Karpas-422 (cell line): Measurements from ENCODE around the gene CWC27. TPM values are rescaled to one million over a fixed set of nuclear protein-coding genes. Genes with fewer than 3 reads are reported as not detected.
"Not testable (repeated sequence)": the region's sequence is repeated elsewhere in the genome, so short reads cannot be mapped to it uniquely, and the experiment has no call there.

ENCODE experiments used
- DNase-seq: peaks from one replicate; pipeline ENCODE4 v3.0.0-alpha.2; 2015
- H2AFZ ChIP-seq: fragments of 200-600 bp; sonication (generic); 2 replicates; pipeline ENCODE4 v1.6.1; 2014; ENCODE audit warnings: antibody characterized with exemption, low read length, mixed read lengths
- H3K27ac ChIP-seq: fragments of 200-600 bp; sonication (generic); 2 replicates; pipeline ENCODE4 v1.5.1; 2014; ENCODE audit warnings: mild to moderate bottlenecking, low read length, moderate library complexity
- H3K27me3 ChIP-seq: fragments of 200-600 bp; sonication (generic); 2 replicates; pipeline ENCODE4 v1.6.1; 2014; ENCODE audit warnings: low read length, mixed read lengths
- H3K36me3 ChIP-seq: fragments of 200-600 bp; sonication (generic); 2 replicates; pipeline ENCODE4 v1.6.1; 2014; ENCODE audit warnings: low read length, mixed read lengths; ENCODE audit not compliant: insufficient read depth
- H3K4me1 ChIP-seq: fragments of 200-600 bp; sonication (generic); 2 replicates; pipeline ENCODE4 v1.6.1; 2014; ENCODE audit warnings: mild to moderate bottlenecking, low read length, mixed read lengths
- H3K4me2 ChIP-seq: fragments of 200-600 bp; sonication (generic); 2 replicates; pipeline ENCODE4 v1.6.1; 2014; ENCODE audit warnings: low read length, low read depth, mild to moderate bottlenecking; ENCODE audit not compliant: poor library complexity, severe bottlenecking
- H3K4me3 ChIP-seq: fragments of 200-600 bp; sonication (generic); 2 replicates; pipeline ENCODE4 v1.5.1; 2014; ENCODE audit warnings: mild to moderate bottlenecking, antibody characterized with exemption, low read length, mixed read lengths
- H3K79me2 ChIP-seq: fragments of 200-600 bp; sonication (generic); 2 replicates; pipeline ENCODE4 v1.6.1; 2014; ENCODE audit warnings: mild to moderate bottlenecking, low read length, mixed read lengths
- H3K9ac ChIP-seq: fragments of 200-600 bp; sonication (generic); 2 replicates; pipeline ENCODE4 v1.6.0; 2014; ENCODE audit warnings: low read length
- H3K9me2 ChIP-seq: fragments of 200-600 bp; sonication (generic), shearing (Covaris generic); replicated peaks from 2 replicates; pipeline ENCODE4 v1.6.0; 2014; ENCODE audit warnings: mild to moderate bottlenecking, low read length, moderate library complexity; ENCODE audit not compliant: insufficient read depth
- H3K9me3 ChIP-seq: fragments of 300-700, 200-600 bp; sonication (generic); 2 replicates; pipeline ENCODE4 v1.6.1; 2014; ENCODE audit warnings: low read length, mixed read lengths
- H4K20me1 ChIP-seq: fragments of 200-600 bp; sonication (generic); 2 replicates; pipeline ENCODE4 v1.6.1; 2014; ENCODE audit warnings: mild to moderate bottlenecking, antibody characterized with exemption, low read length, low read depth; ENCODE audit not compliant: insufficient read depth
- total RNA-seq: library from RNA; depleted of rRNA; stranded (reverse); fragments of >200 nt; shearing (Covaris generic); gene quantifications from 2 replicates; pipeline ENCODE4 v1.2.3, GENCODE V29; 2014; ENCODE audit warnings: low replicate concordance

The CWC27 gene
- total RNA-seq, 1 experiment from 2014 or later: 24.5 TPM

GRCh38 chr5:64818245-64818644, 49.5 kb downstream of the CWC27 start:
- Histone ChIP-seq H3K9me2 (no peaks in the 10 kb centered on the region), H4K20me1 (no peaks in the 10 kb centered on the region), H3K4me1 (no peaks in the 10 kb centered on the region), H3K9me3 (no peaks in the 10 kb centered on the region), H3K4me2 (no peak overlapping the region), H3K27ac (no peak overlapping the region), H2AFZ (no peak overlapping the region), H3K4me3 (no peak overlapping the region), H3K27me3 (no peaks in the 10 kb centered on the region), H3K36me3 (no peaks in the 10 kb centered on the region), H3K79me2 (peaks cover 7% of the 10 kb centered on the region; the same call in 1 of the 2 replicates), H3K9ac (no peak overlapping the region)
- DNase-seq: no peak

- H2AFZ ChIP-seq, H3K4me3 ChIP-seq, H4K20me1 ChIP-seq, H3K4me1 ChIP-seq, DNase-seq, H3K79me2 ChIP-seq, H3K4me2 ChIP-seq, H3K9ac ChIP-seq, H3K36me3 ChIP-seq, H3K9me3 ChIP-seq, H3K27me3 ChIP-seq, H3K9me2 ChIP-seq, H3K27ac ChIP-seq: not testable (repeated sequence)
Measured at GRCh38 chr5:64819345-64819744, 50.6 kb downstream of the CWC27 start.

- H3K79me2 ChIP-seq: peaks cover 6% of the 10 kb centered on the region; the same call in 1 of the 2 replicates
- H3K27me3 ChIP-seq: no peaks in the 10 kb centered on the region
- no peak overlapping the region for H2AFZ ChIP-seq
- H3K9ac ChIP-seq: no peak overlapping the region
- no peak overlapping the region for H3K27ac ChIP-seq
- H3K9me2 ChIP-seq: no peaks in the 10 kb centered on the region
- H3K4me3 ChIP-seq: no peak overlapping the region
- H4K20me1 ChIP-seq: no peaks in the 10 kb centered on the region
- no peaks in the 10 kb centered on the region for H3K4me1 ChIP-seq
- H3K36me3 ChIP-seq: no peaks in the 10 kb centered on the region
- no peaks in the 10 kb centered on the region for H3K9me3 ChIP-seq
- no peak overlapping the region for H3K4me2 ChIP-seq
- DNase-seq: no peak
Measured at GRCh38 chr5:64822320-64822719, 53.6 kb downstream of the CWC27 start.

DNA sequence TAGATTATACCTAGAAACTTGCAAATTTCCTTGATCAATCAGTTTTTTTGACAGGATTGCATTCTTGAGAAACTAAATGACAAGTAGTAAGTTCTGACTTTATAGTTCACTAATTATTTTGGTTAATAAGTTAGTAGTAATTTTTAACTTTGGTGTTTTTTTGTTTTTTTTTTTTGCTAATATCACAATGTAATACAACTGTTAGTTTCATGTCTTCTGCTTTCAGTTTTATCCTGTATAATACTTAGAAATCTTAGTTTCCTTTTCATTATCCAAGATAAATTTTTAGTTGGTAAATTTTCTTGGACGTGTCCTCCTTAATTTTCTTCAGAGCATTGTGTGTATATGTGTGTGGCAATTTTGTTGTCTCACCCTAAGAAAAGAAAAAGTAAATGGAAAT, 57.8 kb downstream of the CWC27 start:
- no peaks in the 10 kb centered on the region for H3K9me3 ChIP-seq

DNA sequence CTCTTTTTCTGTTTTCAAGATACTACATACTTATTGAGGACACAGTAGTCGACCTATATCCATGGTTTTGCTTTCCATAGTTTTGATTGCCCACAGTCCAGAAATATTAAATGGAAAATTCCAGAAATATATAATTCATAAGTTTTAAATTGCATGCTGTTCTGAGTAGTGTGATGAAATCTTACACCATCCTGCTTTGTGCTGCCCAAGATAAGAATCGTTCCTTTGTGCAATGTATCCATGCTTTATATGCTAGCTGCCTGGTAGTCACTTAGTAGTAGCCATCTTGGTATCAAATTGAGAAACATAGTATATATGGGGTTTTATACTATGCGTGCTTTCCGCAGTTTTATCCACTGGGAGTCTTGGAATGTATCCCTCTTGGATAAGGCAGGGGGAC, 59.0 kb downstream of the CWC27 start:
- Histone ChIP-seq H3K9ac (no peak overlapping the region), H3K4me2 (no peak overlapping the region), H3K9me2 (no peaks in the 10 kb centered on the region), H3K27ac (no peak overlapping the region), H3K79me2 (0 out of 2 replicates have a peak, but pooled peaks cover 2% of the 10 kb centered on the region), H3K4me3 (no peak overlapping the region), H2AFZ (no peak overlapping the region), H3K9me3 (no peaks in the 10 kb centered on the region), H3K36me3 (no peaks in the 10 kb centered on the region), H3K27me3 (no peaks in the 10 kb centered on the region), H3K4me1 (no peaks in the 10 kb centered on the region), H4K20me1 (no peaks in the 10 kb centered on the region)
- no peak for DNase-seq

More for the DNA sequence above, 57.8 kb downstream of the CWC27 start:
- Histone ChIP-seq H4K20me1 (no peaks in the 10 kb centered on the region), H3K27ac (no peak overlapping the region), H3K79me2 (0 out of 2 replicates have a peak, but pooled peaks cover 2% of the 10 kb centered on the region), H3K4me2 (no peak overlapping the region), H3K27me3 (no peaks in the 10 kb centered on the region), H3K4me3 (no peak overlapping the region), H2AFZ (no peak overlapping the region), H3K9ac (no peak overlapping the region), H3K4me1 (no peaks in the 10 kb centered on the region), H3K9me2 (no peaks in the 10 kb centered on the region), H3K36me3 (no peaks in the 10 kb centered on the region)
- no peak for DNase-seq

DNA sequence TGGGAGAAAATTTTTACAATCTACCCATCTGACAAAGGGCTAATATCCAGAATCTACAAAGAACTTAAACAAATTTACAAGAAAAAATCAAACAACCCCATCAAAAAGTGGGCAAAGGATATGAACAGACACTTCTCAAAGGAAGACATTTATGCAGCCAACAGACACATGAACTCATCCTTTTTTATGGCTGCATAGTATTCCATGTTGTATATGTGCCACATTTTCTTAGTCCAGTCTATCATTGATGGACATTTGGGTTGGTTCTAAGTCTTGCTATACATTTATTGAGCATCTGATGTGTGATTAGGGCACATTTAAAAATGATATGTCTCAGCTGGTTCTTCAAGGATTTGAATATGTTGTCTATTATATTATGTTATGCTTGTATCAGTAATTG, 61.9 kb downstream of the CWC27 start:
- H2AFZ ChIP-seq, H4K20me1 ChIP-seq, H3K9me2 ChIP-seq, H3K9me3 ChIP-seq, H3K36me3 ChIP-seq, H3K27me3 ChIP-seq, H3K9ac ChIP-seq, H3K4me3 ChIP-seq, H3K27ac ChIP-seq, DNase-seq, H3K4me1 ChIP-seq, H3K79me2 ChIP-seq, H3K4me2 ChIP-seq: not testable (repeated sequence)

- Histone ChIP-seq H3K27ac (no peak overlapping the region), H4K20me1 (no peaks in the 10 kb centered on the region), H3K4me1 (peaks cover 6% of the 10 kb centered on the region; the same call in 1 of the 2 replicates), H3K9me2 (no peaks in the 10 kb centered on the region), H3K27me3 (no peaks in the 10 kb centered on the region), H3K36me3 (no peaks in the 10 kb centered on the region), H3K9ac (no peak overlapping the region), H3K9me3 (no peaks in the 10 kb centered on the region), H2AFZ (no peak overlapping the region), H3K79me2 (no peaks in the 10 kb centered on the region; the same call in 1 of the 2 replicates), H3K4me2 (no peak overlapping the region), H3K4me3 (no peak overlapping the region)
- DNase-seq: no peak
Measured at GRCh38 chr5:64831996-64832395, 63.3 kb downstream of the CWC27 start.

DNA sequence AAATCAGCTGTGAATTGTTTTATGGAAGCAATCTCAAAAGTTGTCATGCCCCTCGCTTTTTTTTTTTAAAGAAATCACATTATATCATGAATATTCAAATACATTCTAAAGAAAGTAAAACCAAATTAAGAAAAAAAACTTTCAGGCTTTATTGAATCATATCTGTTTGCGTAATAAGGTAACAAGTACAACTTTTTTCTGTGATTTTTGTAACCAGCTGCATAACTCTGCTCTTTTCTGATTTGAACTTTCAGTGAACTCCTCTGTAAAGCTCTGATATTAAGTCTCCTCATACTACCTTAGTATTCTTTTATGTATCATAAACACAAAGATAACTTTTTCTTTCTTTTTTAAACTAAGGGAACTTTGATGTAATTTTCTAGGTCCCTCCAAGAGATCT, 65.3 kb downstream of the CWC27 start:
- H3K9me2 ChIP-seq: no peaks in the 10 kb centered on the region
- no peak for DNase-seq
- H3K27me3 ChIP-seq: no peaks in the 10 kb centered on the region
- H3K4me3 ChIP-seq: no peak overlapping the region
- no peak overlapping the region for H2AFZ ChIP-seq
- peaks cover 6% of the 10 kb centered on the region; the same call in 1 of the 2 replicates for H3K4me1 ChIP-seq
- no peak overlapping the region for H3K4me2 ChIP-seq
- H3K27ac ChIP-seq: no peak overlapping the region
- H3K36me3 ChIP-seq: no peaks in the 10 kb centered on the region
- no peaks in the 10 kb centered on the region for H3K9me3 ChIP-seq
- no peaks in the 10 kb centered on the region; the same call in 1 of the 2 replicates for H3K79me2 ChIP-seq
- H3K9ac ChIP-seq: no peak overlapping the region
- no peaks in the 10 kb centered on the region for H4K20me1 ChIP-seq

DNA sequence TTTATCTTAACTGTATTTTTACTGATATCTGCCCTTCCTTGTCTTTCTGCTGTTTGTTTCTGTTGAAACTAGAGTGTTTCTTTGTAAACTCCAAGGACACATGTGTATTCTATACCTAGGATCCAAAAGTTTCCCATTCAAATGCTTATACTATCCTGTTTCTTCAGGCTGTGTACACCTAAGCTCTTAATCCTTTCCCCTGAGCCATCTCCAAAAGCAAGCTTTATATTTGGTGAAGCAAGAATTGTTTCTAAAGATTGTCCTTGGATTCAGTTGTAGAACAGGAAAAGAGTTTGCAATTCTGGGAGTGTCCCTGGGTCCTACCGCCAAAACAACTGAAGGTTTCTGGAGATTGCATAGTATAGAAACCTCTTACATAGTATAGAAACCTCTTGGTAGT, 65.9 kb downstream of the CWC27 start:
- no peaks in the 10 kb centered on the region for H3K9me3 ChIP-seq
- no peak for DNase-seq
- no peak overlapping the region for H3K27ac ChIP-seq
- H3K79me2 ChIP-seq: no peaks in the 10 kb centered on the region; the same call in 1 of the 2 replicates
- H2AFZ ChIP-seq: no peak overlapping the region
- H4K20me1 ChIP-seq: no peaks in the 10 kb centered on the region
- H3K4me3 ChIP-seq: no peak overlapping the region
- no peak overlapping the region for H3K9ac ChIP-seq
- H3K36me3 ChIP-seq: no peaks in the 10 kb centered on the region
- H3K4me1 ChIP-seq: peaks cover 6% of the 10 kb centered on the region; the same call in 1 of the 2 replicates
- H3K9me2 ChIP-seq: no peaks in the 10 kb centered on the region
- no peak overlapping the region for H3K4me2 ChIP-seq
- no peaks in the 10 kb centered on the region for H3K27me3 ChIP-seq
